ENCODE data around the gene DPP10.

- TF ChIP-seq REST (IDR thresholded peaks at IDR 0.05; ENCODE audit: insufficient read depth in 1 of 2, low read depth in 2 of 2, low read length in 2 of 2) (no peak), SIN3A (IDR thresholded peaks at IDR 0.05; ENCODE audit: borderline replicate concordance, insufficient read depth, low read length) (no peak), POLR2AphosphoS5 (IDR thresholded peaks at IDR 0.05; ENCODE audit: low read depth, low read length) (no peak)
Measured at GRCh38 chr2:114717049-114717448, 274.6 kb downstream of the DPP10 start.
